ENCODE results near the gene LMX1B. TPM values are rescaled to one million over a fixed set of nuclear protein-coding genes. Genes with fewer than 3 reads are reported as not detected.

Gene LMX1B
- total RNA-seq, 6 donors from 2014 or later, result 0.14 to 0.40 TPM; not detected in 4

GRCh38 chr9:126630458-126631237, 16.9 kb downstream of the LMX1B start:
- Histone ChIP-seq H3K4me1 (peaks cover 10 to 13% (median 11%) of the 10 kb centered on the region in 4 donors), H3K27ac (no peak overlapping the region), H3K36me3 (no peaks in the 10 kb centered on the region), H3K4me3 (no peak overlapping the region), H3K27me3 (peaks cover 0 to 34% (median 18%) of the 10 kb centered on the region in 4 donors), H3K9me3 (no peaks in the 10 kb centered on the region)
- ATAC-seq (ENCODE audit: low FRiP score in 2 of 2) (no peak), DNase-seq (peak in 1 of 2 donors; percentile 63)
- WGBS, 2 donors, result 26 to 29% methylated on average over 12 to 13 of the region's 20 CpGs
- TF ChIP-seq EP300 (IDR thresholded peaks at IDR 0.05), result no peak
- TF ChIP-seq, protein P1, sequence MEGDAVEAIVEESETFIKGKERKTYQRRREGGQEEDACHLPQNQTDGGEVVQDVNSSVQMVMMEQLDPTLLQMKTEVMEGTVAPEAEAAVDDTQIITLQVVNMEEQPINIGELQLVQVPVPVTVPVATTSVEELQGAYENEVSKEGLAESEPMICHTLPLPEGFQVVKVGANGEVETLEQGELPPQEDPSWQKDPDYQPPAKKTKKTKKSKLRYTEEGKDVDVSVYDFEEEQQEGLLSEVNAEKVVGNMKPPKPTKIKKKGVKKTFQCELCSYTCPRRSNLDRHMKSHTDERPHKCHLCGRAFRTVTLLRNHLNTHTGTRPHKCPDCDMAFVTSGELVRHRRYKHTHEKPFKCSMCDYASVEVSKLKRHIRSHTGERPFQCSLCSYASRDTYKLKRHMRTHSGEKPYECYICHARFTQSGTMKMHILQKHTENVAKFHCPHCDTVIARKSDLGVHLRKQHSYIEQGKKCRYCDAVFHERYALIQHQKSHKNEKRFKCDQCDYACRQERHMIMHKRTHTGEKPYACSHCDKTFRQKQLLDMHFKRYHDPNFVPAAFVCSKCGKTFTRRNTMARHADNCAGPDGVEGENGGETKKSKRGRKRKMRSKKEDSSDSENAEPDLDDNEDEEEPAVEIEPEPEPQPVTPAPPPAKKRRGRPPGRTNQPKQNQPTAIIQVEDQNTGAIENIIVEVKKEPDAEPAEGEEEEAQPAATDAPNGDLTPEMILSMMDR (IDR thresholded peaks at IDR 0.05), result no peak
- no peak for TF ChIP-seq POLR2A (IDR thresholded peaks at IDR 0.05)
- TF ChIP-seq POLR2AphosphoS5 (IDR thresholded peaks at IDR 0.05), result no peak

- Histone ChIP-seq H3K4me3 (no peak overlapping the region), H3K9me3 (no peaks in the 10 kb centered on the region), H3K27me3 (peaks cover 0 to 28% (median 13%) of the 10 kb centered on the region in 4 donors), H3K4me1 (peaks cover 4 to 7% (median 5%) of the 10 kb centered on the region in 4 donors), H3K36me3 (no peaks in the 10 kb centered on the region), H3K27ac (no peak overlapping the region)
- peak in 1 of 2 donors; percentile 43 for DNase-seq
- TF ChIP-seq POLR2AphosphoS5 (IDR thresholded peaks at IDR 0.05) (no peak), POLR2A (IDR thresholded peaks at IDR 0.05) (no peak), EP300 (IDR thresholded peaks at IDR 0.05) (no peak)
- TF ChIP-seq, protein P1 (IDR thresholded peaks at IDR 0.05), result no peak
- ATAC-seq (ENCODE audit: low FRiP score in 2 of 2), result no peak
- WGBS, 2 donors, result 17 to 40% methylated on average over 3 to 6 of the region's 6 CpGs
Observed at GRCh38 chr9:126631254-126631653, 17.5 kb downstream of the LMX1B start.

DNA sequence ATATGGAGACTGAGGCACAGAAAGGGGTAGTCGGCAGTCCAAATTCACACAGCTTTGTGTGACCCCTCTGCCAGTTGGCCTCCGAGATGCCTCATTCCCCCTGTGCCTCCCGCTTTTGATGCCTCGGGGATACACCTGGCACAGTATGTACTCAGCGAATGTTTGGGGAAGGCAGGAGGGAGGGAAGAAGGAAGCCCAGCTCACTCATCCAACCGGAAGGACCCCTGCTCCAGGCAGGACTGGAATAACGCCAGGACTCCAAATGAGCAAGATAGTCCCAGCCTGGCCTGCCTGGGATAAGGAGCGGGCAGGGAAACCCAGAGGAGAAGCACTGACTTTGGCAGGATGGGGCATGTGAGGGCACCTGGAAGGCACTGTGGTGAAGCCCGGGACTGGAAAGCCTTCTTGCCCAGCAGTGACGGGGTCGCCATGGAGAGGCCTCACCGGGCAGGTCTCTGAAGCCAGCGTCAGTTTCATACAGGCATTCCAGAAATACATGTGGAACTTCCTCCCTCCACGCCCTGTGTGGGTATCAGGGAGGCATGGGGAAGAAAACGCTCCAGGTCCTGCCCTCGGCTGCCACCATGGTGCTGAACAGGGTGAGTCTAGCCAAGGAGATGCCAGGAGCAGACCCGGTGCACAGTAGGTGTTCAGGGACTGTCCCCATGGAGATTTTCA, 20.3 kb downstream of the LMX1B start:
- 57 to 60% methylated on average over 12 to 16 of the region's 17 CpGs for WGBS, 2 donors
- no peaks in the 10 kb centered on the region for H3K9me3 ChIP-seq
- peaks cover 0 to 23% (median 11%) of the 10 kb centered on the region in 4 donors for H3K27me3 ChIP-seq
- ATAC-seq (ENCODE audit: low FRiP score in 2 of 2) (no peak), DNase-seq (no peak)
- H3K27ac ChIP-seq, result no peak overlapping the region
- TF ChIP-seq POLR2AphosphoS5 (IDR thresholded peaks at IDR 0.05) (no peak), EP300 (IDR thresholded peaks at IDR 0.05) (no peak), POLR2A (IDR thresholded peaks at IDR 0.05) (no peak)
- TF ChIP-seq, protein P1 (IDR thresholded peaks at IDR 0.05), result no peak
- H3K36me3 ChIP-seq, result no peaks in the 10 kb centered on the region
- H3K4me3 ChIP-seq, result no peak overlapping the region
- peaks cover 2 to 12% (median 4%) of the 10 kb centered on the region in 4 donors for H3K4me1 ChIP-seq

DNA sequence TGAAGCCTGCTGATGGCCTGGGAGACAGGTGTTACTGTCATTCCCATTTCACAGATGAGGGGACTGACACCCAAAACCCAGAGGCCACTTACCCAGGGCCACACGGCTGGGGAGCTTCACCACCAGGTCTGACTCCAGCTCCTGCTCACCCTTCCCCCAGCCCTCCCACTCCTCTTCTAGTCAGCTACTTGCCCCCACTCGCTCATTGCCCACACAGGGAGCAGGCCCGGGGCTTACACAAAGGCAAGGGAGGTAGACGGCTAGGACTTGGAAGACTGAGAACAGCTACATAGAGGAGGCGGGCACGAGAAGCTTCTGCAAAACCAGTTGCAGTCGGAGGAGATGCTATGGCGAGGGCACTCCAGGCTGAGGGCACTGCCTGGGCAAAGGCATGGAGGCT, 21.3 kb downstream of the LMX1B start:
- ATAC-seq (ENCODE audit: low FRiP score in 2 of 2) (no peak), DNase-seq (no peak)
- H3K9me3 ChIP-seq, result no peaks in the 10 kb centered on the region
- no peak overlapping the region for H3K4me3 ChIP-seq
- no peak overlapping the region for H3K27ac ChIP-seq
- 82 to 83% methylated on average over 8 of the region's 8 CpGs for WGBS, 2 donors
- peaks cover 2 to 12% (median 4%) of the 10 kb centered on the region in 4 donors for H3K4me1 ChIP-seq
- H3K36me3 ChIP-seq, result no peaks in the 10 kb centered on the region
- no peak for TF ChIP-seq EP300 (IDR thresholded peaks at IDR 0.05)
- TF ChIP-seq POLR2A (IDR thresholded peaks at IDR 0.05), result no peak
- TF ChIP-seq, protein P1 (IDR thresholded peaks at IDR 0.05), result no peak
- no peak for TF ChIP-seq POLR2AphosphoS5 (IDR thresholded peaks at IDR 0.05)
- peaks cover 0 to 25% (median 11%) of the 10 kb centered on the region in 4 donors for H3K27me3 ChIP-seq

Measured in upper lobe of left lung (tissue), 6 donors.